ENCODE data around the gene KRTAP2-3. TPM values are rescaled to one million over a fixed set of nuclear protein-coding genes. Genes with fewer than 3 reads are reported as not detected.
"Not testable (repeated sequence)": the region's sequence is repeated elsewhere in the genome, so short reads cannot be mapped to it uniquely, and the experiment has no call there.

KRTAP2-3 gene, protein sequence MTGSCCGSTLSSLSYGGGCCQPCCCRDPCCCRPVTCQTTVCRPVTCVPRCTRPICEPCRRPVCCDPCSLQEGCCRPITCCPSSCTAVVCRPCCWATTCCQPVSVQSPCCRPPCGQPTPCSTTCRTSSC
- not detected for total RNA-seq

GRCh38 chr17:41060052-41060604, at the start of gene KRTAP2-3:
TSS of gene KRTAP2-3 (minus strand) at chr17:41060114. CDS start at chr17:41060050, 64 bp downstream.
- ATAC-seq (no peak), DNase-seq (ENCODE audit: low spot score) (no peak)
- intact Hi-C loops (cut with DNase I) = no loop called here

- ATAC-seq; DNase-seq (ENCODE audit: low spot score); intact Hi-C loops (cut with DNase I): not testable (repeated sequence)
These were observed 48.9 kb upstream of the KRTAP2-3 start for GRCh38 chr17:41108728-41109386.

- ATAC-seq (no peak), DNase-seq (ENCODE audit: low spot score) (no peak)
- intact Hi-C loops (cut with DNase I) = no loop called here
These were observed 48.1 kb upstream of the KRTAP2-3 start for GRCh38 chr17:41107941-41108450.

- DNase-seq (ENCODE audit: low spot score); intact Hi-C loops (cut with DNase I); ATAC-seq: not testable (repeated sequence)
These were observed 45.4 kb upstream of the KRTAP2-3 start, which contains the start of gene KRTAP4-9 for GRCh38 chr17:41105347-41105746. TSS of gene KRTAP4-9 (plus strand) at chr17:41105389. CDS start at chr17:41105389, 0 bp downstream.

DNA sequence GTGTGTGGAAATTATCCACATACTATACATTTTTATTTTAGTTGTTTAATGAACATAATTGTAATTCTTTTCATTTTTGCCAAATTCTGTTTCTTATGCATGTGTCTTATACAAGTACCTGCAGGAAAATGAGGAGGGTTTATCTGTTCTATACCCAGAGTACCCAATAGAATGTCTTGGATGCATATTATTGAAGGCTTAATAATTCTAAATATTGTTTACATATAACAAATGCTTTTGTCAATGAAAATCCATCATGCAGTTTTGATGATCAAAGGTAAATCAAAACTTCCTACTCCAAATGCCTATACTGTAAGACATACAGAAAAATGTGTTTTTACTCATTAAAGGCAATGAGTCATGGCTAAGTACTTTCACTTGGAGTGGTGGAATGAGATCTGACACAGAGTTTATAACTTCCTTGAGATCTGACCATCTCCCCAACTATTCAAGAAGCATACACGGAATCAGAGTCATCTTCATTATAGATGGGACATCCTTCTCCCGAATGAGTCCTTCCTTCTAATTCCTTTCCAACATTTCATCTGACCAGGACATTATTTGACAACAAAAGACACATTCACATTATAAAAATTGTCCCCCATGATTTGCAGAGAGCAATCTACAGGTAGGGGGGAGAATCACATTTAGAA, 44.6 kb upstream of the KRTAP2-3 start:
- ATAC-seq; DNase-seq (ENCODE audit: low spot score); intact Hi-C loops (cut with DNase I): not testable (repeated sequence)

DNA sequence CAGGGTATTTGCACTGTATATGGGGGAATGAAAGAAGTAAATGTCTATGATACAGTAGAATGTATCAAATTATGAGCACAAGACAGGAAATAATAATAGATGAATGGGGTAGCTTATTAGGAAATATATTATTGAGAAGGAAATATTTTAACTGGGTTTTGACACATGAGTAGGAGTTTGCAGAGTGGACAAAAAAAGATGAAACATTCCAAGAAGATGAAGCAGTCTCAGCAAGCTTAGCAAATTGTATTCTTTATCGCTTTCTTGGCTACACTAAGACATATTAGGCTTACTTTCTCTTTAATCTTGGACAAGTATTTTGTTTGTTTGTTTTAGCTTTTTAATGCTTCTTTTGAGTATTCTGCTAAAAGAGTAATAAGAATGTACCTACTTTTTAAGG, 44.0 kb upstream of the KRTAP2-3 start:
- intact Hi-C loops (cut with DNase I) = no loop called here
- DNase-seq (ENCODE audit: low spot score) = no peak
- ATAC-seq = no peak

GRCh38 chr17:41101586-41102259, 41.8 kb upstream of the KRTAP2-3 start, which contains the start of gene KRTAP4-16:
TSS of gene KRTAP4-16 (minus strand) at chr17:41102209. CDS start at chr17:41102209, 0 bp downstream.
- no peak for ATAC-seq
- intact Hi-C loops (cut with DNase I) = no loop called here
- DNase-seq (ENCODE audit: low spot score) = no peak

GRCh38 chr17:41099682-41100480, 40.0 kb upstream of the KRTAP2-3 start:
- DNase-seq (ENCODE audit: low spot score); intact Hi-C loops (cut with DNase I); ATAC-seq: not testable (repeated sequence)

DNA sequence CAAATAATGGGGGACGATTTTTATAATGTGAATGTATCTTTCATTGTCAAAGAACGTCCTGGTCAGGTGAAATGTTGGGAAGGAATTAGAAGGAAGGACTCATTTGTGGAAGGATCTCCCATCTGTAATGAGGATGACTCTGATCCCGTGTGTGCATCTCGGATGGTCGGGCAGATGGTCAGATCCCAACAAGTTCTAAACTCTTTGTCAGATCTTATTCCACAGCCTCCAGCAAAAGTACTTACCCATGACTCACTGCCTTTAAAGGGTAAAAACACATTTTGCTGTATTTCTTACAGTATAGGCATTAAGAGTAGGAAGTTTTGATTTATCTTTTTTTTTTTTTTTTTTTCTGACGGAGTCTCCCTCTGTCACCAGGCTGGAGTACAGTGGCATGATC, 38.6 kb upstream of the KRTAP2-3 start:
- DNase-seq (ENCODE audit: low spot score) (no peak), ATAC-seq (no peak)
- intact Hi-C loops (cut with DNase I) = no loop called here

DNA sequence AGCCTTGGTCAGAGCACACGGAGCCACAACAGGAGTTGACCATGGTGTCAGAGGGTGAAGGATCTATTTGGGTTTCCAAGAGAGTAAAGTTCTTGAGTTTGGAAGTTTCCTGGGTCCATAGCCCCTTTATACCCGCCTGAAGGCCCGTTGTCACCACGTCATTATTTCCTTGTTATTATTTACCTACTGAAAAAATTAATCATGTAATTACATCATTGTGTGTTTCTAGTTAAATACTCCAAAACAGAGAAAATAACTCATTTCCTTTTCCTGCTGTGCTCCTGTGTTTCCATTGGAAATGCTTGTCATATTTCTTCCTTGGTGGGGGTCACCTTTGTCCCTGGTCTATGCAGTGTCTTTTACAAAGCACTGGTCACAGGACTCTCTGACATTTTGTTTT, 38.1 kb upstream of the KRTAP2-3 start, which contains the start of gene KRTAP4-8:
Gene KRTAP4-8 (minus strand): TSS at position 101 of the 400 bp plus-strand sequence. CDS start 58 bp downstream, at position 43.
- DNase-seq (ENCODE audit: low spot score) (no peak), ATAC-seq (no peak)
- intact Hi-C loops (cut with DNase I) = no loop called here

DNA sequence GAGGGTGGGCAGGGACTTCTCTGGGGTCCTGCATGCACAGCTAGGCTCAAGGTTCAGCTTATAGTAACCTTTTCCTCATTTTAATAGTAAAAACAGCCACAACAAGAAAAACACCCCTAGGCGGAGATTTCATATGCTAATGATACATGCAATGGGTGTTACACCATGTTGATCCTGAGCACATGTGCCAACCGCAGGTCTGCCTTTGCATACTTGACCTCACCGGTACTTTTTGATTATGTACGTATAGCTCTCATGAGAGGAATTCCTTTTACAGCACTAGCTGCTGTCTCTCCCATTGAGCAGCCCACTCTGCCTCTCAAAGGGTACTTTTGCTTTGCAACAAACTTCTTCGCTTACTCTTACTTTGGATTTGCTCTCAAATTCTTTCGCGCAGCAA, 36.1 kb upstream of the KRTAP2-3 start:
- intact Hi-C loops (cut with DNase I) = no loop called here

GRCh38 chr17:41088760-41089352, 28.9 kb upstream of the KRTAP2-3 start:
- DNase-seq (ENCODE audit: low spot score); intact Hi-C loops (cut with DNase I); ATAC-seq: not testable (repeated sequence)

More for the DNA sequence above, 36.1 kb upstream of the KRTAP2-3 start:
- DNase-seq (ENCODE audit: low spot score) (no peak), ATAC-seq (no peak)

DNA sequence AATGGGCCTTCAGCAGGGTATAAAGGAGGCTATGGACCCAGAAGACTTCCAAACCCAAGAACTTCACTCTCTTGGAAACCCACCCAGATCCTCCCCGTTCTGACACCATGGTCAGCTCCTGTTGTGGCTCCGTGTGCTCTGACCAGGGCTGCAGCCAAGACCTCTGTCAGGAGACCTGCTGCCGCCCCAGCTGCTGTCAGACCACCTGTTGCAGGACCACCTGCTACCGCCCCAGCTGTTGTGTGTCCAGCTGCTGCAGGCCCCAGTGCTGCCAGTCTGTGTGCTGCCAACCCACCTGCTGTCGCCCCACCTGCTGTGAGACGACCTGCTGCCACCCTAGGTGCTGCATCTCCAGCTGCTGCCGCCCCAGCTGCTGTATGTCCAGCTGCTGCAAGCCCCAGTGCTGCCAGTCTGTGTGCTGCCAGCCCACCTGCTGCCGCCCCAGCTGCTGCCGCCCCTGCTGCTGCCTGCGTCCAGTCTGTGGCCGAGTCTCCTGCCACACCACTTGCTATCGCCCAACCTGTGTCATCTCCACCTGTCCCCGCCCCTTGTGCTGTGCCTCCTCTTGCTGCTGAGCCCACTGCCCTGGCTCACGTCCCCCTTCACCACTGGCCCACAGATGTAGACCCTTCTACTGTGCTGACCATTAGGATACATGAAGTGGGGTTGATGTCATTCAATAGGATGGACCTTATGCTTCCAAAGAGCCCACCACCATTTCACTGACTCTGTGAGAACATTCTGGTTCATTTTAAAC, 24.4 kb upstream of the KRTAP2-3 start, which contains the start of gene KRTAP4-7:
Gene KRTAP4-7 (plus strand): TSS at position 51 of the 757 bp plus-strand sequence. CDS start 57 bp downstream, at position 108.
- DNase-seq (ENCODE audit: low spot score); ATAC-seq; intact Hi-C loops (cut with DNase I): not testable (repeated sequence)

GRCh38 chr17:41083427-41083826, 23.5 kb upstream of the KRTAP2-3 start:
- ATAC-seq; DNase-seq (ENCODE audit: low spot score); intact Hi-C loops (cut with DNase I): not testable (repeated sequence)

- intact Hi-C loops (cut with DNase I) = no loop called here
- no peak for ATAC-seq
These were observed 22.7 kb upstream of the KRTAP2-3 start for GRCh38 chr17:41082626-41083025.

DNA sequence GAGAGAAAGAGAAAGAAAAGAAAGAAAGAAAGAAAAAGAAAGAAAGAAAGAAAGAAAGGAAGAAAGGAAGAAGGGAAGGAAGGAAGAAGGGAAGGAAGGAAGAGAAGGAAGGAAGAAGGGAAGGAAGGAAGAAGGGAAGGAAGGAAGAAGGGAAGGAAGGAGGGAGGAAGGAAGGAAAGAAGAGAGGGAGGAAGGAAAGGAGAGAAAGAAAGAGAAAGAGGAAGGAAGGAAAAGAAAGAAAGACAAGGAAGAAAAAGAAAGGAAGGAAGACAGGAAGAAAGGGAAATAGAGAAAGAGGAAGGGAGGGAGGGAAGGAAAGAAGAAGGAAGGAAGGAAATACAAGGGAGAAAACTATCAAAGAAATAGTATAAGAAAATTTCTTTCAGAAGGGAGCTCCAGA, 16.9 kb upstream of the KRTAP2-3 start:
- DNase-seq (ENCODE audit: low spot score) (no peak), ATAC-seq (no peak)
- intact Hi-C loops (cut with DNase I) = no loop called here

More at GRCh38 chr17:41082626-41083025, 22.7 kb upstream of the KRTAP2-3 start:
- no peak for DNase-seq (ENCODE audit: low spot score)

DNA sequence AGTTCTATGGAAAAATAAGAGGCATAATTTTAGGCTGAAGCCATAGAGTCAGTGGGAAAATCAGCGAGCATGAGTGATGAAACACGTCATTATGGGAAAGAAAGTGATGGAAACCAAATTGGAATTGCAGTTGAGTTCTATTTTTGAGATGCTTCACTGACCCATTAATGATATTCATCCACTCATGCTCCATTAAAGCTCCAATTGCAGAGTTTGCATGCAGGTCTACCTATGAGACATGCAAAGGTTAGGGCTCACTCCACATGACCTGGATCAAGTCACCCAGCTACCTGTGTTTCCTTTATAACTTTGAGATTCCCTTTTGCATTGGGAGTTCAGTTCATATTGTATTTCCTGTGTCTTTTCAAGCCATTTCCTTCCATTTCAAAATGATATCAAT, 13.8 kb upstream of the KRTAP2-3 start:
- intact Hi-C loops (cut with DNase I) = no loop called here
- no peak for ATAC-seq
- no peak for DNase-seq (ENCODE audit: low spot score)

Measured in sciatic nerve (tissue), 2 donors.